ENCODE data around the gene MCRIP1. TPM values are rescaled to one million over a fixed set of nuclear protein-coding genes. Genes with fewer than 3 reads are reported as not detected.
A peak's percentile ranks its signal among the peaks of the same experiment; 100 is the strongest.

The MCRIP1 gene
- total and polyA plus RNA-seq, 8 donors: 61.7 to 97.6 (median 80.7) TPM

DNA sequence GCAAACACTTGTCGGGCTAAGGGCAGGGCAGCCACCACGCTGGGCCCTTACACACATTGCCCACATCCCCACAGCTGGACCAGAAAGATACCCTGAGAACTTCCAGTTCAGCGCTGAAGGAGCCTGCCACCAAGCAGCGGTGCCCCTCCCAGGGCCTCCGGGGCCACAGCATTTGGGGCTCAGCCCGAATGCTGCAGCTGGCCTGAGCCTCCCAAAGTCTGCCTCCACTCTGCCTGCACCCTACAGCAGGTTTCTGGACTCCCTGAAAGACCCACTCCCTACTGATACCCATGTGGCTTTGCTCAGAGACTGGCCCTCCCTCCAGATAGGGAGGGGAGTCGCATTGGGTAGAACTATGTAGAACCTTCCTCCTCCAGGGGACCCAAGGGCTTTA, 1.5 kb downstream of the MCRIP1 start:
- Histone ChIP-seq H3K36me3 (no peaks in the 10 kb centered on the region), H3K4me1 (peaks cover 15 to 38% of the 10 kb centered on the region in 2 donors), H3K9me3 (no peaks in the 10 kb centered on the region), H3K27me3 (no peaks in the 10 kb centered on the region), H3K4me3 (peak overlapping the region in 1 of 2 donors; percentile 80), H3K27ac (peak overlapping the region; percentile 86 to 90)
- intact Hi-C loops (cut with DNase I): no loop called here
- no peak for ATAC-seq
- TF ChIP-seq, protein P1, sequence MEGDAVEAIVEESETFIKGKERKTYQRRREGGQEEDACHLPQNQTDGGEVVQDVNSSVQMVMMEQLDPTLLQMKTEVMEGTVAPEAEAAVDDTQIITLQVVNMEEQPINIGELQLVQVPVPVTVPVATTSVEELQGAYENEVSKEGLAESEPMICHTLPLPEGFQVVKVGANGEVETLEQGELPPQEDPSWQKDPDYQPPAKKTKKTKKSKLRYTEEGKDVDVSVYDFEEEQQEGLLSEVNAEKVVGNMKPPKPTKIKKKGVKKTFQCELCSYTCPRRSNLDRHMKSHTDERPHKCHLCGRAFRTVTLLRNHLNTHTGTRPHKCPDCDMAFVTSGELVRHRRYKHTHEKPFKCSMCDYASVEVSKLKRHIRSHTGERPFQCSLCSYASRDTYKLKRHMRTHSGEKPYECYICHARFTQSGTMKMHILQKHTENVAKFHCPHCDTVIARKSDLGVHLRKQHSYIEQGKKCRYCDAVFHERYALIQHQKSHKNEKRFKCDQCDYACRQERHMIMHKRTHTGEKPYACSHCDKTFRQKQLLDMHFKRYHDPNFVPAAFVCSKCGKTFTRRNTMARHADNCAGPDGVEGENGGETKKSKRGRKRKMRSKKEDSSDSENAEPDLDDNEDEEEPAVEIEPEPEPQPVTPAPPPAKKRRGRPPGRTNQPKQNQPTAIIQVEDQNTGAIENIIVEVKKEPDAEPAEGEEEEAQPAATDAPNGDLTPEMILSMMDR (IDR thresholded peaks at IDR 0.05): no peak
- no peak for DNase-seq

- intact Hi-C loops (cut with DNase I): no loop called here
- Histone ChIP-seq H3K9me3 (no peaks in the 10 kb centered on the region), H3K27me3 (no peaks in the 10 kb centered on the region), H3K27ac (no peak overlapping the region), H3K36me3 (no peaks in the 10 kb centered on the region), H3K4me3 (no peak overlapping the region), H3K4me1 (peaks cover 15 to 44% of the 10 kb centered on the region in 2 donors)
- ATAC-seq (no peak), DNase-seq (peak in 1 of 4 donors; percentile 67)
- TF ChIP-seq, protein P1 (IDR thresholded peaks at IDR 0.05): no peak
Measured at GRCh38 chr17:81829858-81830257, 3.2 kb downstream of the MCRIP1 start.

DNA sequence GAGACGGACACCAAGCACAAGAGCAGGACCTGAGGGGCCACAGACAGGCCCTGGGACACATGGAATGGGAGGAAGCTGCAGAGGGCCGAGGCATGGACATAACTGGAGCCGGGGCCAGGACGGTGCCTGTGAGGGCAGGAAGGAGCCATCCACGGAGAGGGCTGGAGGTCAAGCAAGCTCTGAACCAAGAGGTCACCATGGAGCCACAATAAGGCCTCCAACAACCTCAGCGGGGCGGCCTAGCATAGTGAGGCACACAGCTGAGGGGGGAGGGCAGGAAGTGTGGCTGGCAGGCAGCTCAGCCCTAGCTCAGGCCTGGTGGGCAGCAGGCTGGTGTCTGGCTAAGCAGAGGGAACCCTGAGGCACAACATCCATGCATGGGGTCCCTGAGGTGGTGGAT, 4.4 kb downstream of the MCRIP1 start:
- TF ChIP-seq, protein P1 (IDR thresholded peaks at IDR 0.05): no peak
- H3K27me3 ChIP-seq: no peaks in the 10 kb centered on the region
- peaks cover 0 to 8% of the 10 kb centered on the region in 2 donors for H3K36me3 ChIP-seq
- H3K4me3 ChIP-seq: no peak overlapping the region
- intact Hi-C loops (cut with DNase I): no loop called here
- peaks cover 10 to 32% of the 10 kb centered on the region in 2 donors for H3K4me1 ChIP-seq
- H3K27ac ChIP-seq: no peak overlapping the region
- peak in 1 of 4 donors; percentile 64 for DNase-seq
- no peak for ATAC-seq
- no peaks in the 10 kb centered on the region for H3K9me3 ChIP-seq

DNA sequence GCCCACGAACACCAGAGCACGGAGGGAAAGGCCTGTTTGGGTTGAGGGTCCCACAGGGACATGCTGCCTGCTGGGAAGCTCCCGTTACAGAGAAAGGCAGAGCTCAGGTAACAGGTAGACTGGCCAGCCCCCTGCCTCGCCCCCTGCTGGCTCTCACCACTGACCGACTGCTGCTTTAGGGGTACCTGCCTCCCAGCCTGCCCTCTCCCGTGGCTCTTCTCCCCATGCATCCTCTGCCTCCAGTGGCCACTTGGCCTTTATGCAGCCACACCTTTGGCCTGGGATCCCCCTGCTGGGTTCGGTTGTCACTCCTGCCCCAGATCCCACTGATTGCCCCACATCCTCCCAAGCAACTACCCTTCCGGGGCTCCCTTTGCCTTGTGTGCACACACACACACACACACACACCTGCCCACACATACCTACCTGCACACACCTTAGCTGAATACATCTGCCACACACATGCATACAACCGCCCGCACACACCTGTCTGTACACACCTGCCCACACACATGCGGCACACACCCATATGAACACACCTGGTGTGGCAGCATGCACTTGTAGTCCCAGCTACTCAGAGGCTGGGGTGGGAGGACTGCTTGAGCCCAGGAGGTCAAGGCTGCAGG, 7.1 kb downstream of the MCRIP1 start:
- DNase-seq (no peak), ATAC-seq (no peak)
- Histone ChIP-seq H3K27ac (no peak overlapping the region), H3K27me3 (no peaks in the 10 kb centered on the region), H3K36me3 (peaks cover 0 to 26% of the 10 kb centered on the region in 2 donors), H3K9me3 (no peaks in the 10 kb centered on the region), H3K4me1 (peaks cover 15 to 29% of the 10 kb centered on the region in 2 donors), H3K4me3 (no peak overlapping the region)
- intact Hi-C loops (cut with DNase I): no loop called here
- TF ChIP-seq, protein P1 (IDR thresholded peaks at IDR 0.05): no peak

DNA sequence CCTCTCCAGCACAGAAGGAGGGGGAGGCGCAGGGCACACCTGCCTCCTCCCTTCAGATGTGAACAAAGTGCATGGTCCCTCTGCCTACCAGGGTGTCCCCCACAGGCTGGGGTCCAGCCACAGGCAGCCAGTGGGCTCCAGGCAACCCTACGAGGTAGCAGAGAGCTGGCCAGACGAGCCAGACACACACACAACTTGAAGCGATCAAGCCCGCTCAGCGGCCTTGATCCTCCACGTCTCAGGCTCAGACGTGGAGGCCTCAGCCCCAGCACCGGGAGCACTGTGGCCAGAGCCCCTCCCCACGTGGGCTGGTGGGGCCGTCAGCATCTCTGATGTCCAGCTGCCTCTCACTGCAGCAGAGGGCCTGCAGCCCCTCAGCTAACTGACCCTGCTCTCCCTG, 8.5 kb downstream of the MCRIP1 start:
- DNase-seq (peak in 1 of 4 donors; percentile 64), ATAC-seq (no peak)
- H3K4me1 ChIP-seq: peaks cover 15 to 28% of the 10 kb centered on the region in 2 donors
- peaks cover 0 to 6% of the 10 kb centered on the region in 2 donors for H3K27me3 ChIP-seq
- H3K36me3 ChIP-seq: peaks cover 0 to 26% of the 10 kb centered on the region in 2 donors
- H3K27ac ChIP-seq: no peak overlapping the region
- intact Hi-C loops (cut with DNase I): no loop called here
- H3K4me3 ChIP-seq: no peak overlapping the region
- no peaks in the 10 kb centered on the region for H3K9me3 ChIP-seq
- TF ChIP-seq, protein P1 (IDR thresholded peaks at IDR 0.05): no peak

Measured in left lung (tissue), 10 donors.